Suppressor macrophage treated with lipopolysaccharide for 1 hour (primary cell): ENCODE data around the gene HECW1.
A peak's percentile ranks its signal among the peaks of the same experiment; 100 is the strongest.
"Not testable (repeated sequence)": the region's sequence is repeated elsewhere in the genome, so short reads cannot be mapped to it uniquely, and the experiment has no call there.

Source experiments
- DNase-seq, 3 donors: peaks; one replicate each; pipeline ENCODE4 v3.0.0-alpha.2; 2020 to 2022

The HECW1 gene

GRCh38 chr7:43112941-43113621 is 634 bp downstream of the HECW1 start:
- peak in 1 of 3 donors; percentile 22 for DNase-seq

DNA sequence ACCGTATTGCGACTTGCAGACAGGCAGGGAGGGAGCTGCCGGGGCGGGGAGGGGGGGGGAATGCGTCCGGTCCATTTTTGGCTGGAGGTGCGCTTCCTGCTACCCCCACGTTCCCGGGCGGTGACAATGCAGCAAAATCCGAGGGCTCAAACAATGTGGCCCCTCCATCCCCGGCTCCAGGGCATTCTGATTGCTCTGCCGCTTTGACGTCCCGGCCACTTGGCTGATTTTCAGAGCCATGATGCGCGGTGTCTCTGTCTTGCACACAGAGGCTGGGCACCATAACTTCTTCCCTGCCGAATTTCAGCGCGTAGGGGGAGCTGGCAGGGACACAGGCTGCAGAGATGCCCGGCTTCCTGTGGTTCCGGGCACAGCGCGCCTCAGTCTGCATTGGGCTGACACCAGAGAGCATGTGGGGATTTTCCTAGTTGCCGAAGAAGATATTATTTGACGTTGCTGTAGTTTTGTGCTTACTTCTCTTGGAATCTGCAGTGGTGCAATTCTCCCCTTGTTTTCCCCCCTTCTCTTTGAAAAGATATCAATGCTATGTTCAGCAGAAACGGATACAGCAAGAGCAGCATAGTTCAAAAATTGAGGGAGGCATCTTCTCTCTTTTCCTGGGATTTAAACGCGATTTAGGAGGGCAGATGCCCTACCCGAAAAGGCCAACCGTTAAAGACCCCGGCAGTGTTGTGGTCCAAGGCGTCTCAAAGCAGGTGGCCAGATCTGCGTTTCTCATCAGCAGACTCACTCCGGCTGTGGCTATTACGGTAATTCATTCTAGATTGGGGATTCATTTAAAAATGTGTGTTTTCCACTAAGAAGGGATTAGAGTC is 1.4 kb downstream of the HECW1 start:
- DNase-seq: no peak

GRCh38 chr7:43114458-43114780 is 2.0 kb downstream of the HECW1 start:
- no peak for DNase-seq

DNA sequence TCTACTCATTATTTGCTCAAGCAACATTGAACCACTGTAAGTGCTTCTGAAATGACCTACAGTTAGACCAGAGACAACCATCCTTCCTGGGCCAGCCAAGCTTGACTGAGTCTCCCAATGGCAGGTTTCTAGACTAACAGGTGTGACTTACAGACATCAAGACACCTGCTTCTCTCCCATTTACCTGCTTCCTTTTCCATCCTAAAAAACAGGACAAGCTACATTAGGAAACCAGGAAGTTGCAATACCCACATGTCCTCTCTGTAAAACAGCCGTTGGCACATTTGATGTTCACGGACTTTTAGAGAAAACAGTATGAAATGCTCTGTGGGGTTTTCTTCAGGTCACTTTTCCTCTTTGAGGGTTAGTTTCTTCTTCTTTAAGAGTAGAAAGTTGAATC is 4.0 kb downstream of the HECW1 start:
- DNase-seq: no peak

DNA sequence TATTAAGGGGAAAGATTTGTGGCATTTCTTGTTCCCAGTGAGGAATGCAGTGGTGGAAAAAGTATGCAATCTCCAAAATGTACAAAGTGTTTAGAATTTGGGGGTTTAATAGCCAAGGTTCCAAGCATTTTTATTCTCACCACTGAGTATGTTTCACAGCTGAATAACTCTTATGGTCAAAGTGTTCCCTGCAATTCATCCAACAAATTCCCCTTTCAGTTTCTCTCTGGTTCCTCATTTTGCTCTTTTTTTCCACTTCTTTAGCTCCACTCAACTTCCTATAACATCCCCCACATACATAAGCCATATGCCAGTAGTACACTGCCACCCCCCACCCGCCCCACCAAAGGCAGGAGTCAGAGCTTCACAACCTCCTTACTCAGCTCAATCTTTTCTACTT is 4.6 kb downstream of the HECW1 start:
- DNase-seq: peak; percentile 58 to 75 (median 63)

DNA sequence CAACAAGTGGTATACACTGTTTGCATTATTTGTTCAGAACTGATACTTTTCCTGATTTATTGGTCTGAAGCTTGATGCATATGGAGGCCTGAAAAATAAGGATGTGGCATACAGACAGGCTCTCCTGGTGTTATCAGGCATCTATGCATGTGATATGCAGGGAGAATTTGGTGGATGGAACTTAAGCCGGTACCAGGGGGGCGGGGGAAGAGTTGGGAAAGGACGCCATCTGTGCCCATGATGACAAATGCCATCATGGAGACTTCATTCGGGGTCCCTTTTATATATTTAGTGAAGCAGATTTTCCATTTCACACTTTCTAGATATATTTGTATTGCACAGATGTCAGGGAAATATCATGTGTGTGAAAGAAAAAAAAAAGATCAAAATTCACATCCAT is 5.4 kb downstream of the HECW1 start:
- no peak for DNase-seq

DNA sequence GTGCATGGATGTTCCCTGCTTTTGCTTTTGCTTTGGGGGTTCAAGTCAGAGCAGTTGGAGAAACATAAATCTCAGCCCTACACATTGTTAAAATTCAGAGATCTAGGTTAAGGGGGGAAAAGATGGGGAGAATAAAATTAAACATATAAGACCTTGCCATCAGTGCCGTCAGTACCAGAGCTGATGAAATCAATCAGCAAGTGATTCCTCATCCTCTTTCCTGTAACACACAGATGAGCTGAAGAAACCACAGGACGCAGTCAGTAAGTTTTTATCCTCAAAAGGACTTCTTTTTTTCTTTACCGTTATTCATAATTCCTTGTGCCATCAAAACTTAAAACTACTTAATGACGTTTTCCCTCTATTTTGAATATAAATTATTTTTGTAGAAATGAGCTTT is 5.9 kb downstream of the HECW1 start:
- DNase-seq: peak in 2 of 3 donors; percentile 37 to 49

DNA sequence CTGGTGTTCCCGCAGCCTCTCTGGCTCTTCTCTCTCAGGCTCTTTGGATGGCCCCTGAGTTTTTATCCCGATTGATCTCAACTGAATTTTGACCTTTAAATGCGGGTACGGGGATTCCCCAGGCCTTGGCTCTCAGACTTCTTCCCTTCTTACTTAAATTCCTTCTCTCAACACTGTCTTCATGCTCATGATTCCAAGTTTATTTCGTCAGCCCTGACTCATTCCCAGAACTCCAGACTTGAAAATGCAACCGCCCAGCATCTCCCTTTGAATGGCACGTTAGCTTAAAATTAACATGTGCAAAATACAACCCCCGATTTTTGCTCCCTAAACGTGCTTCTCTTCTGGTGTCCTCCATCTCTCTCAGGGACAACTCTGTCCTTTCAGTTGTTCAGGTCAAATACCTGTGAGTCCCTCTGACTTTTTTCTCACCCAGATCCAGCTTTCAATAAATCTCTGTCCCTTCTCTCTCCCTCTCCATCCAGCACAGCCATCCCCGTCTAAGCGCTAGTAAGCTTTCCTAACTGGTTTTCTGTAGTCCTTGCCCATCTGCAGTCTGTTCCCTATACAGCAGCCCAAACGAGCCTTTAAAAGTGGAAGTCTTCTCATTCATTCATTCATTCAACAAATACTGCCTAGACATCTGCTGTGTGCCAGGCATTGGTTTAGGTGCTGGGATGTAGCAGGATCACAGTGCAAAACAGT is 7.1 kb downstream of the HECW1 start:
- peak in 1 of 3 donors; percentile 23 for DNase-seq

GRCh38 chr7:43121973-43122372 is 9.5 kb downstream of the HECW1 start:
- DNase-seq: no peak

- no peak for DNase-seq
Measured at GRCh38 chr7:43123457-43123856, 11.0 kb downstream of the HECW1 start.

DNA sequence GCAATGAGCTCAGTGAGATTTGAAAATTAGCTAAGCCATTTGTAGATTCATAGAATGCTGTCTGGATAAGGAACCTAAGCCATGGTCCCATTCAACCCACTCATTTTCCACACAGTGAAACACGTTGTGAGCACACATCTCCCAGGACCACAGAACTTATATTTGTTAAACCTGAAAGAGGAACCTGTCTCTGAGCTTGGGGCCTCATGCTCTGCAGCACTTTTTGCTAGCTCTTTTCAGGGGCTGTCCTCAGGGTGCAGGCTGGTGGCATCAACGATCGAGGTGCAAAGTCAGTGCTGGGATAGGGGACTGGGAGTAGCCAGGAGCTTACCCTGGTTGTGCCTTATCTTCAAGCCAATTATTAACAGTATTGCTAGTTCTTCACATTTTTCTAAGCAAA is 11.9 kb downstream of the HECW1 start:
- no peak for DNase-seq

GRCh38 chr7:43130347-43130746 is 17.9 kb downstream of the HECW1 start:
- no peak for DNase-seq

DNA sequence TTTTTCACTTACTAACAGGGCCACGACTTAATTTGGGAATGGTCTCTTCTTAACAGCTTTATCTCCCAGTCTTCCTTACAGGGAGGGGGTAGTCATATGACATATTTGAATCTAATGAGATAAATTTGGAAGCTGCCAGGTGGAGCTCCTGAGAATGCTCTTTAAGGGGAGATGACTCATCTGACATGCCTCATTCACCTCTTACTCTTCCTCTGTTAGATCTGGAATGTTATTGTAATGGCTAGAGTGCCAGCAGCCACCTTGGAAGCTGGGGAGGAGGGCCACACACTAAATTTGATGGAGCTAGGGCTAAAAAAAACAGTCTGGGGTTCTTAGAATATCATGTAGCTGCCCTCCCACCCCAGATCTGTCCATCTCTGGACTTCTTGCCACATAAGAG is 22.7 kb downstream of the HECW1 start:
- DNase-seq: no peak

- no peak for DNase-seq
Measured at GRCh38 chr7:43136064-43136463, 23.6 kb downstream of the HECW1 start.

- DNase-seq: not testable (repeated sequence)
Measured at GRCh38 chr7:43137121-43137744, 24.8 kb downstream of the HECW1 start.

- no peak for DNase-seq
Measured at GRCh38 chr7:43137811-43138210, 25.4 kb downstream of the HECW1 start.

DNA sequence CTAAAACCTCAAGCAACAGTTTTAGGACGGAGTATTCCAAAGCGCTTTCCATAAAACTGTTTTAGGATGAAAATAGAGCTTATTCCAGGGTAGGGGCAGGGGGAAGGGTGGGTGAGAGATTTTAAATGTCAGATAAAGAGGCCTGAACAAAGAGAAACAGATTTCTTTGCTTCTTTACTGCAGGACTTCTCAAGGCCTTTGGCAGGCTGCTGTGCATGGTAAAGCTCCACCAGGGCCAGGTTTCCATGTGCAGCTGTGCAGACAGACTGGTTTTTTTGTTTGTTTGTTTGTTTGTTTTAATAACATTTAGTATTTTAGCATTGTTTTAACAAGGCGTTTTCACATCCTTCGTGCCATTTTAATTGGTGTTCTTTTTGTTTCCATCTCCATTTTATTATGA is 26.3 kb downstream of the HECW1 start:
- no peak for DNase-seq

GRCh38 chr7:43139137-43139536 is 26.7 kb downstream of the HECW1 start:
- no peak for DNase-seq

DNA sequence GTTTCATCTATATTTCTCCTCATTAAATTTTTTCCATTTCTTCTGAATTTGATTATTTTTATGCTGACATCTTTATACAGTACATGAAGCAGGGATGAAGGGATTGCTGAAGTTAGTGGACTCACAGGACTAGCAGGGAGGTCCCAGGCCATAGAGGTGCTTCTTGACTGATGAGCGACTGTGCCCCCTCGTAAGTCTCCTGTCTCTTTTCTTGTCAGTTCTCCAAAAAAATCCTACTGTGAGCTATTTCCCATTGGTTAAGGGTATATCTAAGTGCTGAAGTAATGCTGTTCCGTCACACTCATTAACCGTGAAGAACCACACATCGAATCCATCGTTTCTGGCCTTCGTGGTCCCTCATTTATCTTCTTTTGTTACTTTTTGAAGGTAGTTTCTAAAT is 27.7 kb downstream of the HECW1 start:
- no peak for DNase-seq

GRCh38 chr7:43141091-43141490 is 28.6 kb downstream of the HECW1 start:
- DNase-seq: no peak

- no peak for DNase-seq
Measured at GRCh38 chr7:43142703-43143102, 30.3 kb downstream of the HECW1 start.

- DNase-seq: no peak
Measured at GRCh38 chr7:43143918-43144589, 31.6 kb downstream of the HECW1 start.

GRCh38 chr7:43148161-43148731 is 35.8 kb downstream of the HECW1 start:
- DNase-seq: no peak
